ENCODE measurements around the gene CORO2B.

DNA sequence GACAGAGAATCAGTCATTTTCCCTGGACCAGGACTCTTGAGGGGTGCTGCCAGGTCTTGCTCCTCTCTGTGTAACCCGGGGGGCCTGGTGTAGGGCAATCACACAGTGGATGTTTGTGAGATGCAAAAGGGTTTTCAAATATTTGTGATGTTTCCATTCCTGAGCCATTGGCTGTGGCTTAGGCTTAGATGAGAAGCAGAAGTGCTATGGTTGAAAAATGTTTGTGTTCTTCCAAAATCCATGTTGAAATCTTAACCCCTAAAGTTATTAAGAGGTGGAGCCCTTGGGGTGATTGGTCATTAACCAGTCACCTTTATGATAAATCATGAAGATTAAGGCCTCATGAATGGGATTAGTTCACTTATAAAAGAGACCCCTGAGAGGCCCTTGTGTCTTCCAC is 36.5 kb downstream of the CORO2B start:
- TF ChIP-seq, protein P1, sequence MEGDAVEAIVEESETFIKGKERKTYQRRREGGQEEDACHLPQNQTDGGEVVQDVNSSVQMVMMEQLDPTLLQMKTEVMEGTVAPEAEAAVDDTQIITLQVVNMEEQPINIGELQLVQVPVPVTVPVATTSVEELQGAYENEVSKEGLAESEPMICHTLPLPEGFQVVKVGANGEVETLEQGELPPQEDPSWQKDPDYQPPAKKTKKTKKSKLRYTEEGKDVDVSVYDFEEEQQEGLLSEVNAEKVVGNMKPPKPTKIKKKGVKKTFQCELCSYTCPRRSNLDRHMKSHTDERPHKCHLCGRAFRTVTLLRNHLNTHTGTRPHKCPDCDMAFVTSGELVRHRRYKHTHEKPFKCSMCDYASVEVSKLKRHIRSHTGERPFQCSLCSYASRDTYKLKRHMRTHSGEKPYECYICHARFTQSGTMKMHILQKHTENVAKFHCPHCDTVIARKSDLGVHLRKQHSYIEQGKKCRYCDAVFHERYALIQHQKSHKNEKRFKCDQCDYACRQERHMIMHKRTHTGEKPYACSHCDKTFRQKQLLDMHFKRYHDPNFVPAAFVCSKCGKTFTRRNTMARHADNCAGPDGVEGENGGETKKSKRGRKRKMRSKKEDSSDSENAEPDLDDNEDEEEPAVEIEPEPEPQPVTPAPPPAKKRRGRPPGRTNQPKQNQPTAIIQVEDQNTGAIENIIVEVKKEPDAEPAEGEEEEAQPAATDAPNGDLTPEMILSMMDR (IDR thresholded peaks at IDR 0.05; ENCODE audit: low read depth, low read length): no peak
- no peak for TF ChIP-seq POLR2A (IDR thresholded peaks at IDR 0.05; ENCODE audit: extremely low read depth, insufficient read length)
